ENCODE data around the gene CD80.
A peak's percentile ranks its signal among the peaks of the same experiment; 100 is the strongest.
"Not testable (repeated sequence)": the region's sequence is repeated elsewhere in the genome, so short reads cannot be mapped to it uniquely, and the experiment has no call there.

CD80 gene

DNA sequence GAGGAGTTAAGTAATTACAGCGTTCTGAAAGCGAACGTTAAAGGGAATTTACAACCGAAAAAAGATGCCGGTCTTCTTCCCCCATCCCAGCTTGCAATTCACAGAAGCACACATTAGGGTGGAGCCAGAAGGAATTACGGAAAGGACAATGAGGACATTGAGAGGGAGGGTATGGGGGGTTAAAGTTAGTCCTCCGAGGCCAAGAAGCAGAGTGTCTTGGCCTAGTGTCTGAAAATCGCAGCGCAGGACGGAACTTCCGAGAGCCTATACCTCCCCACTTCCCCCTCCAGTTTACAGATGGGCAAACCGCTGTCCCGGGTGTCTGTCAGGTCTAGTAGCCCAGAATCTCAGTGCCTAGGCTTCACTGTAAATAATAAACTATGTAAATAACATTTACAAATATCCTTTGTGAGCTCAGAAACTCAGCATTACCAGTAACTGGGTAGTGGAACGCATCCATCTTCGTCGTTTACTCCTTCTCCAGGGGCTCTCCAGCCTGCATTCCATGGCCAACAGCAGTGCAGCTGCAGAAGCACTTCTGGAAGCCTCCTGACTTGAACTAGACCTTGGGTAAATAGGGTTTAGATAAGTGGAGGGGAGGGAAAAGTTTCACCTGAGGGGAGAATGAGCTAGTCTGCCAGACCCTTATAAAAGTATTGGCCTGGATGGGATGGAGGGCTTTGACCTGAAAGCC is 20.8 kb upstream of the CD80 start:
- peak; percentile 79 for DNase-seq

DNA sequence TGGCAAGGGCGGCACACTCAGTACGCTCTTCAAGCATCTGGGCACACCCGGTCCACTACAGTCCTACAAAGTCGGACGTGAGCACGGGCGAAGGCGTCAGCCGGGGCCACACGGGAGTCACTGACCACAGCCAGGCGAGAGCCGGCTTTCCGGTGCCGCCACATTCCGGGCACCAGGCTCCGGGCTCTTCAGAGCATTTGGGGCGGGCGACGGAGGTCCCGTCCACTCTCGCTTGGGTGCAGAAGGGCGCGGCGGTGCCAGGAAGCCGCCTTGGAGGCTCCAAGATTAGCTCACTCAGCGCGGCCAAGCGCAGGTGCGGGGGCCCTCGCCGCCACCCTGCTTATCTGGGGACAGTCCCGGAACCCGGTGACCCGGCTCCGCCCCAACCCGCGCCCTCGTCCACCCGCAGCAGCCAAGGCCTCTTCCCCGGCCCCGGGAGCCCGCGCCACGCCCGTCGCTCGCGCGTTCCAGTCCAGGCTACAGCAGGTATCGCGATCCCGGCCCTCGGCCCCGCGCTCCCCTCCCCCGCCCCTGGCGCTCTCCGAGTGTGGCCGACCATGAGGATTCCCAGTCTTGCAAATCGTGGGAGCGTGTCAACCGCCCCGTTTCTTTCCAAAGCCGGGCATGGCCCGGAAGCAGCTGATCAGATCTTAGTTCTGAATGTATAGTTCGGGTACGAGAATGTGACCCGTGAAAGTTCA is 20.1 kb upstream of the CD80 start, which contains the start of gene ADPRH:
Gene ADPRH (plus strand): TSS at position 127 of the 701 bp plus-strand sequence. CDS start 2,678 bp downstream, outside the sequence.
- peak; percentile 80 for DNase-seq

DNA sequence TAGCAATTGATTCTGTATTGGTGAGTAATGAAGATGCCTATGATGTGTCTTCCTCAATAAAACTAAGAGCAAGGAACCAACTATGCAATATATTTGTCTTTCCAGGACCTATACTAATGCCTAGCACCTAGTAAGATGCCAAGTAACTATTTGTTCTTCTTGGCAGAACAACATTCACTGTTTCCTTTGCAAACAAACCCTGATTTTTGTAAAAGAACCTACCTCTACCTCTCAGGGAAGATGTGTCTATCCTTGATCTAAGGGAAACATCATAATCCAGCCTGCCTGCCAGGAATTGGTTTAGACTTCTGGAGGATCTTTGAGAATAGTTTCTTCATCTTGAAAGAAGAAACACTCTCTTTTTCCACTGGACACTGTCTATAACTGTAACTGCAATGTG is 16.1 kb upstream of the CD80 start:
- no peak for DNase-seq

DNA sequence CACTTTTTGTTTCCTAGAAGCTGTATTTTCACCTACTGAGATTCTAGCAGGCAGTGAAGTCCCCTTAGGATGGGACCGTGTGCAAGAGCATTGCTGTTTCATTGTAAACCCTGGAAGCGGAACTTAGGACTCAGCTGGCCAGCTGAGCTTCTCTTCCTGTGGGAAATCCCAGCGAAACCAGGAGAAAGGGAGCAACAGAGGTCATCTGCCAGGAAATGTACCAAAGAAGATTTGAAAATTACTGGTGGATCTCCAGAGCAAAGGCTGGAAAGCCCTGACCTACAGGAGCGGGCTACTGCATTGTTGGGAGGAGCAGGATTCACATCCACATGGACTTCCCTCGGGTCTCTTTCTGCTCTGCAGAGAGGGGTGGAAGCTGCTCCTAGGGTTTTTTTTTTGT is 12.3 kb upstream of the CD80 start:
- no peak for DNase-seq

DNA sequence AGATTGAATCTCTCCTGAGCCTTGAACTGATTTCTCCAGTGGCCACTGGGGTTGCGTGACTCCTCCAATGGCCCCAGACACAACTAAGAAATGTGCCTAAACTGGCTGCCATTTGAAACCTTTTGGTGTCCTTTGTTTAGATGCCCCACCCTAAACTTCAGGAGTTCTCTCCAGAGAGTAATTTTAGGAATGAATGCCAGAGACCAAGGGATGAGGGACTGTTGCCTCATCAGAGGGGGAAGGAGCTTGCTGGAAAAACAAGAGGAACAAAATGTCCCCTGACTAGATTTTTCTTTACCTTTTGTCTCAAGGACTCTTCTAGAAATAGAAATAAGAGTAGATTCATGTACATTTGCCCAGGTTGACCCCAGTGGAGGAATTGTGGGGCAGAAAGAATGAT is 11.8 kb upstream of the CD80 start:
- no peak for DNase-seq

DNA sequence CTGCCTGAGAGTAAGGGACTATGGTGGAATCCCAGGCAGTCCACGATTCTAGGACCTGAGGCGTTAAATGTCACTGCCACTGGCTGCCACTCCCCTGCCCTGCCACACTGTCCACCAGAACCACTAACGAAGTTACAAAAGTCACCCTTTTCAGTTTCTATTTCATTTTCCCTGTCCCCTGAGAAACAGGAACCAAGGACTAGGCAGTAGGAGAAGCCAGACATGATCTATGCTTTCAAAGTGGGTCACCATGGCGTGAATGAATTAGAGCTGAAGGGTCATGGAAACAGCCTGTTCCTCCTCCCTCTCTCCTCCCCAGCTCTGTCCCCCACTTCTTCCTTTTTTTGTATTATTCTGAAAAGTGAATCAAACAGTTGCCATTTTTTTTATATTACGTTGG is 10.8 kb upstream of the CD80 start:
- peak; percentile 27 for DNase-seq

DNA sequence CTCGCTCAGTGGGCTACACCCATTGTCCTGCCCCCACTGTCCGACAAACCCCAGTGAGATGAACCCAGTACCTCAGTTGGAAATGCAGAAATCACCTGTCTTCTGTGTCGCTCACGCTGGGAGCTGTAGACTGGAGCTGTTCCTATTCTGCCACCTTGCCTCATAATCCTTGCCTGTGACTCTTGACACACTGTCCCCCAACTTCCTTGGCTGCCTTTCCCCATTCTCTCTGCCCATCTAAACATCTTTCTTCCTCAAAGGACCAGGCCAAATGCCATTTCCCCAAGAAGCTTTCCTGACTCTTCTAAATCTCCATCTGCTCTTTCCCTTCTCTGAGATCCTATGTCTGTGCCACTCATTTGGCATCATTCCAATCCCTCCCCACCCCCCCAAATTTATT is 9.7 kb upstream of the CD80 start:
- DNase-seq, result no peak

DNA sequence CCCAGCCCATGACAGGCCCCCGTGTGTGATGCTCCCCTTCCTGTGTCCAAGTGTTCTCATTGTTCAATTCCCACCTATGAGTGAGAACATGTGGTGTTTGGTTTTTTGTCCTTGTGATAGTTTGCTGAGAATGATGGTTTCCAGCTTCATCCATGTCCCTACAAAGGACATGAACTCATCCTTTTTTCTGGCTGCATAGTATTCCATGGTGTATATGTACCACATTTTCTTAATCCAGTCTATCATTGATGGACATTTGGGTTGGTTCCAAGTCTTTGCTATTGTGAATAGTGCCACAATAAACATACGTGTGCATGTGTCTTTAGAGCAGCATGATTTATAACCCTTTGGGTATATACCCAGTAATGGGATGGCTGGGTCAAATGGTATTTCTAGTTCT is 3.9 kb upstream of the CD80 start:
- DNase-seq, result not testable (repeated sequence)

DNA sequence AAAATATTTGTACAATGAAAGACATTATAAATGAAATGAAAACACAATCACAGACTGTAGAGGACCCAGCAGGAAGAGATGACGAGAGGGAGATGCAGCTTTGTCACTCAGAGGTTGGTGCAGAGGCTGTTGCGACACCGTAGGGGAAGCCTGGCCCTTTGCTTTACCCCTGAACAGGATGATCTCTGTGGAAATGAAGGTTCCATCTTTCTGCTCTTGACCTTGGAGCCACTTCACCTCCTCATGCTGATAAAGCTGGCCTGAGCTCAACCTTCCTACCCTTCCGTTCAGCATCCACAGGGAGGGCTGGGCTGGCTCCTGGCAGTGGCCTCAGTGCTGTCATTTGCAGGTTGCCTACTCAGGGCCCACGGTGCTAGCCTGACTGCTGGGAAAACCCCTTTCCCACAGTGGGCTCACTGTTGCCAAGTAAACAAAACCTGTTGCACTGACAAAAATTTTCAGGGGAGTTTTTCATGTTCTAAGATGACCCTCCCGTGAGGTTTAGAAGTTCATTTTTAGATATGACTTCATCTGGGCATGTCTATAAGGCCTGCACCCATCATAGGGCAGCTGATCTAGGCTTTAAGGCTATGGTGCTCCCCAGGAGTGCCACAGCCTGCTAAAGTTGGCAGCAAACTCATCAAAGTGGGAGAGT is 3.0 kb upstream of the CD80 start:
- peak; percentile 63 for DNase-seq

DNA sequence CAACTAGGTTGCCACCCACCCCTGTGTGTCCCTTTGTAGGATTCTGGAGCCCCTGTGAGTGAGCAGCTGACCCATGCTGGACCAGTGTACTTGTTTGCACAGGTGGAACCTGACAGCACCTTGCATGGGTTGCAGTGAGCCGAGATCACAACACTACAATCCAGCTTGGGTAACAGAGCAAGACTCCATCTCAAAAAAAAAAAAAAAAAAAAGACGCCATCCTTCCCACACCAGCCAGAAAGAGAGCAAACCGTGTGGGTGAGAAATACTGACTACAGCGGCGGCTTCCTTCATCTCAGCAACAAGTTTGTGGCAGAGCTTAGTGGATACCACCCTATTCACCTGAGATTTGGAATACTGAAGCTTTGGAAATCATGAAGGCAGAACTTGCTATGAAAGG is 746 bp upstream of the CD80 start:
- DNase-seq, result no peak

DNA sequence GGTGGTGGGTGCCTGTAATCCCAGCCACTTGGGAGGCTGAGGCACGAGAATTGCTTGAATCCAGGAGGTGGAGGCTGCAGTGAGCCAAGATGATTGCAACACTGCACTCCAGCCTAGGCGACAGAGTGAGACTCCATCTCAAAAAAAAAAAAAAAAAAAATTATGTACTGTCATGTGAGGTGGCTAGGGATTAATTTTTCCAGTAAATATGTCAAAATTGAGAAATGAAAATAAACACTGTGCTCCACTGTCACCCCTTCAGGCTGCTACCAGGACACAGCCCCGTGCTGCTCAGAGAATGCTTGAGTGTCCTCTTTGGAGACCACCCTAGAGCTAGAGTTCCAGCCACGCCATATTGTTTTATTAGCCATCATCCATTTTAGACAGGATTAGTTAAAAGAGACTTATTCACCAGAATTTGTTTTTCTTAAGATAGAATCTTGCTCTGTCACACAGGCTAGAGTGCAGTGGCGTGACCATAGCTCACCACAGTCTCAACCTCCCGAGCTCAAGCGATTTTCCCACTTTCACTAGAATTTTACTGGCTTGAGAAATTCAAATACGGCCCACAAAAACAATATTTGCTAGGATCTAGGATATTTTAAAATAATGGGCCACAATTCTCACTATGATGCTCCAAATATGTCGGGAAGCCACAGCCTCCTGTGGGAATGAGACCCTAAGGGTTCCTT is 642 bp downstream of the CD80 start:
- DNase-seq, result no peak

DNA sequence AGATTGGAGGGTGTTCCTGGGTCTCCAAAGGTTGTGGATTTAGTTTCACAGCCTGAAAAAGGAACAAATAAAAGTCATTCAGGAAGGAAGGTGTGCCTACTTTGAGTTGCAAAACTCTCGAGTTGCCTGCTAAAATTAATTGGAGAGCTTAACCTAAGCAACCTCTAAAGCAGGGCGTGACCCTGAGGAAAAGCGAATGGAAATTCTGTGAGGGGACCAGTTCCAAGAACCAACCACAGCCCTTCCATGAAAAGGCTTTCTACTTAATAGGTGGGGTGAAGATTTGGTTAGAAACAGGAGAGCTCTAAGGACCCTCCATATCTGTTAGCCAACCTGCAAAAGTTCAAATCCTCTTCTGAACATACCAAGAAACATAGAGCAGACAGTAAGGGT is 1.5 kb downstream of the CD80 start:
- DNase-seq, result peak; percentile 44

DNA sequence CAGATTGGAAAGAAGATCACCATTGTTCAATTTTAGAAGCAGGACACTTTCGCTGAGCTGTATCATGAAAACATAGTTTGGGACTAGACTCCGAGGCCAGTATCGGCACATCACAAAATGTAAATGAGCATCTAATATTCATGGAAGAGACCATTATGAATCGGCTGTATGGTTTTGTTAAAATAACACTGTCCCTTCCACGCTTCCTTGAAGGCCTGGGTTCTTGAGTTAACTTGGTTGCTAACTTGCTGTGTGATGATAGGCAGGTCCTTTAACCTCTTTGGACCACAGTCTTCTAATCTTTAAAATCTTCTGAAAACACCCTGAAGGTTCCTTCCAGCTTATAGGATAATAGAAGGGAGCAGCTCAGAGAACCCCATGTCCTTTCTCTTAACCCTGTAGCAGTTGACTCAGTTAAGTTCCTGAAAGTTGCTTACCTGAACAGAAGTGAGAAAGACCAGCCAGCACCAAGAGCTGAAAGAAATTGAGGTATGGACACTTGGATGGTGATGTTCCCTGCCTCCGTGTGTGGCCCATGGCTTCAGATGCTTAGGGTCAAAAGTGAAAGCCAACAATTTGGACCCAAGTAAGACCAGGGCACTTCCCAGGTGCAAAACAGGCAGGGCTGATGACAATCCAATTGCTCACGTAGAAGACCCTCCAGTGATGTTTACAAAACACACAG is 2.1 kb downstream of the CD80 start:
- no peak for DNase-seq

DNA sequence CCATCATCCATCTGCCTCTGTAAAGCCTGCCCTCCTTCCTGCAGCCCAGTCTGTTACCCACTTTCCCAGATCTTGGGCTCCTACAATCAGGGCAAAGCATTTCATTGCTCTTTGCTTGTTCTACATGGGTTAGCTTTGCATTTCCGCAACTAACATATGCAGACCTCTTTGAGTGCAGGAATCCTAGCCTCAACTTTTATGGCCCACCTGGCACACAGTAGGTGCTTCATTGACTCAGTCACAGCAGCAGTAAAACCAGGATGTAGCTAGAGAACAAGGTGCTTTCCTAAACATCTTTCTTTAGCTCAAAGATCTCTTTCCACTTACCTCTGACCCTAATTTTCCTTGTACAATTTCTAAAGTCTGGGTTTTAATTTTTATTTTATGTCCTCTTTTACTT is 3.5 kb downstream of the CD80 start:
- no peak for DNase-seq

DNA sequence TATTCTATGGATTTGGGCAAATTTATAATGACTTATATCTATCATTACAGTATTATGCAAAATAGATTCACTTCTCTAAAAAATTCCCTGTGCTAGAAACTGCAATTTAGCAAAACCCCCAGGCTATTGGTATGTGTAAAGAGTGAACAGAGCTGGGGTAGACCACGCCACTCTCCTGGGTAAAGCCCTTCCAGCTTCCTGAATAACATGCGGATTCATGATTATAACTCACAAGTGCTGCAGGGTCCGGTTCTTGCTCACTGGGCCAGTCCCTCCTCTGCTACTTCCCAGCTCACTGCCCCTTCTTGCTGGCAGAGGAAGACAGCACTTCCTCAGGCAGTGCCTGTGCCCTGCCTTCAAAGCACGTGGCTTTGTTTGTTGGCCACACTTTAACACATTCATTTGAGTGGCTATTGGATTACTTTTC is 4.1 kb downstream of the CD80 start:
- peak; percentile 13 for DNase-seq

DNA sequence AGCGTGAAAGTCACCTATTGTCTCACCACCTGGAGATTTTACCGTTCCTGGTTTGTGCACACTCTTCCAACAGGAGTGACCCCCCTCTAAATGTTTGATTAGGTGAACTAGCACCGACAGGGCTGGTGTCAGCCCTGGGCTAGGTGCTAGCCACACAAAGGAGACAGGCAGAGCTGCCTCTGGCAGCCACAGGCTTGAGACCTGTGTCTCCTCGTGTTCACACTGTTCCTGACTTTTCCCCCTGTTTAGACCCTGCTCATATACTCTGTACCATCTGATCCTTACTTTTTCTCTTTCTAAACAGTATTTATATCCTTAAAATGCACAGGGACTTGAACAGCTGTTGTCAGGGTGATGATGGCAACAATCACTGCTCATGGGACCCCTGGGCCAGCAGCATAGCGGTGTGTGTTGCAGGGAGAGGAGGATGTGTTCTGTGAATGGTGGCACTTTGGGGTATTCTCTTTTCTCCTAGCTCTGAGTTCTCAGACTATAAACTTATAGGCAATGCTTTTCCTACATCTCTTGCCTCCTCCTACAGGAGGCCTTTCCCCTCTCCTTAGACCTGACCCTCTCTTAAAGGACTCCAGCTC is 5.5 kb downstream of the CD80 start:
- DNase-seq, result no peak

DNA sequence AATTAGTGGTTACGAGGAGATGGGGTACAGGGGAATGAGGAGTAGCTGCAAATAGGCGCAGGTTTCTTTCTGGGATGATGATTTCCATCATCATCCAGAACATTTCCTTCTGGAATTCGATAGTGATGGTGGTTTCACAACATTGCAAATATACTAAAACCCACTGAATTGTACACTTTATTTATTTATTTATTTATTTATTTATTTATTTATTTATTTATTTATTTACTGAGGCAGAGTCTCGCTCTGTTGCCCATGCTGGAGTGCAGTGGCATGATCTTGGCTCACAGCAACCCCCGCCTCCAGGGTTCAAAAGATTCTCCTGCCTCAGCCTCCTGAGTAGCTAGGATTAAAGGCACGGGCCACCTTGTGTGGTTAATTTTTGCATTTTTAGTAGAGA is 6.5 kb downstream of the CD80 start:
- not testable (repeated sequence) for DNase-seq

DNA sequence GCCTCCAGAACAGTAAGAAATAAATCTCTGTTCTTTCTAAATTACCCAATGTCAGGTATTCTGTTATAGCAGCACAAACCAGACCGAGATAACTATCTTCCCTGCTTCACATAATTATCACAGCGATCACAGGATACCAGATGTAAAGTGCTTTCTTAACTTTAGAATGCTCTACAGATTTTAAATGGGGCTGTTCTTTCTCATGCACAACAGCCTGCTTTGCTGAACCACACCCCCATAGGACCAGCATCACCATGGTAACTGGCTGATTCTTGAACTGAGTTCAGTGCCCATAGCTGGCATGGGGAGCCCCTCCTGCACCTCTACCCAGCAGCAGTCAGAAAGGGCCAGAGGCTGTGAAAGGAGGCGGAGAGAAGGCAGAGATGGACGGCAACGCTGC is 7.8 kb downstream of the CD80 start:
- DNase-seq, result no peak

DNA sequence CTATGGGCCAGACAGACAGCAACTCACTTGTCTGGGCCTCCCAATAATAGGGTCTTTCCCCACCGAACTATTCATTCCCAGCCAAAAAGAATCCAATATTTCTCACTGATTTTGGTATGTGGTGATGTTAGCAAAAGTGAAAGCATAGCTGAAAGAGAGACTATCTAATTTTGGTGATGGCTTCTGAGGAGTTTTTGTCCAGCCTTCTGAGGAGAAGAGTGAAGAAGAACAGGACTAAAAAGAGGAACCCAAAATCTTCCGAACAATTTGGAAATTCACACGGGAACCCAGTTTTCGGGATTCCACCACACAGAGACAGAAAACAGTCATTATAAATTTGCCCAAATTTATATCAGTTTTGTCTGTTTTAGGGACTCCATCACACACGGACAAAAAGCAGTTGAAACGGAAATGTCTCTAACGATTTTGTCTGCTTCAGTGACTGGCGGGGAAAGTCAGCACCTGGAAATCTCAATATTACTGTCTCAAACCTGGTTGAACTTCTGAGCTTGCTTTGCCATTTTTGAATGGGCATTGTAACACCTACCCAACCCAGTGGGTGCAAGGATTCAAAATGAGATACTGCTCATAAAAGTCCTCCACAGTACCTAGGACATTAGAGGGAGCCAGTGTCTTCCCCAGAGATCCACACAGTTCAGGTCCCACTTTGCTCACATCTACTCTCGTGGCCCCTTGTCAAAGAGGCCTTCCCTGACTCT is 9.1 kb downstream of the CD80 start:
- DNase-seq, result no peak

DNA sequence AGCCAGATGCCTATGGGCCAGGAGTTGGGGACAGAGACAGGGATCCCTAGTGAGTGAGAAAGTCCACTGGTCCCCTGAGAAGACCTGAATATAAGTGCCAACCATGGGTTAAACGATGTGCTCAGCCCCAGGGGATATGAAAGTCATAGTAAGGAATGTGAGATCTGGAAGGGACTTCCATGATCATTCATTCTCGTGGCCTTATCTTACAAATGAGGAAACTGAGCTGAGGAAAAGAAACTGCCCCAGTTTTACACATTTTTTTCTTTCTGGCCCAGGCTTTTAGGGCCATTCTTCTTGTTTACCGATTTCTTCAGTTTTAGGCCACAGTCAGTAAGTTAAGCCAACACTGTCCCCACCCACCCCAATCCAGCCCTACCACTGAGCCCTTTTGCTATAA is 11.1 kb downstream of the CD80 start:
- DNase-seq, result no peak

DNA sequence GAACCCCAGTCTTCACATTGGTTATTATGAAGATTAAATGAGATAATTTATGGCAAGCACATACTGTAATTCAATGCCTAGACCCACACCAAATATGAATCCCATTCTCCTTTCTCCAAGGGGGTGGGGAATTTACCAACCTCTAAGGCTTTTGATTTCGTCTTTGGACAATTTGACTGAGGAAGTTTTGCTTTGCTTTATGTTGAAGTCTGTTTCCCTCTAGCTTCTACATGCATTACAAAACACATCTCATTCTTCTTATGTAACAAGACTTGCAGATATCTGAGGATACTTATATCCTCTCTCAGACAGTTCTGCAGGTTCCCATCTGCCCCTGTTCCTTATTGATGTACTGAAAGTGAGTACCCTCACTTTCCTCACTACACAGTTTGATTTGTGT is 12.2 kb downstream of the CD80 start:
- no peak for DNase-seq

DNA sequence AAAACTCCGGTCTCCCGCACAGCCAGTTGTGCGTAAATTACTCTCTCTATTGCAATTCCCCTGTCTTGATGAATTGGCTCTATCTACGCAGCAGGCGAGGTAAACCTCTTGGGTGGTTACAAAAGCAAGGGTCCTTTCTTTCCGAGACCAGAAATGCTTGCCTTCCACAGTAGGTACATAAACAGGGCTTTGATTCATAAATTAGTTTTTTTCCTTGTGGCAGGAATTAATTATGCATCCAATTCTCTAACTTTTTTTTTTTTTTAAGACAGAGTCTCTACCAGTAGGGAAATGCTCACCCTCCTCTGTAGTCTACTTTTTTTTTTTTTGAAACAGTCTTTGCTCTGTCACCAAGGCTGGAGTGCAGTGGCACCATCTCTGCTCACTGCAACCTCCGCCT is 16.3 kb downstream of the CD80 start:
- DNase-seq, result no peak

All from hematopoietic multipotent progenitor cell treated with erythropoietin and hydrocortisone succinate and interleukin-3 and kit ligand, for 4 days (in vitro differentiated cells).